Nephron (organoid): Measurements from ENCODE around the gene PGD.

Experiments used
- H3K27ac Mint-ChIP-seq, 3 experiments: 2 replicates each; pipeline ENCODE4 v1.8.0; 2020; ENCODE audit warnings: mixed read lengths in 3 of 3, mild to moderate bottlenecking in 2 of 3, moderate library complexity in 1 of 3
- H3K27me3 Mint-ChIP-seq: 2 replicates; pipeline ENCODE4 v1.8.0; 2021; ENCODE audit warnings: low read depth, mild to moderate bottlenecking, moderate library complexity, mixed read lengths
- H3K36me3 Mint-ChIP-seq: 2 replicates; pipeline ENCODE4 v1.8.0; 2020; ENCODE audit warnings: low read depth, mixed read lengths
- H3K4me1 Mint-ChIP-seq: 2 replicates; pipeline ENCODE4 v1.8.0; 2020; ENCODE audit warnings: mixed read lengths
- H3K4me3 Mint-ChIP-seq, 3 experiments: 2 replicates each; pipeline ENCODE4 v1.8.0; 2020; ENCODE audit warnings: mild to moderate bottlenecking in 3 of 3, mixed read lengths in 3 of 3, moderate library complexity in 2 of 3
- H3K9me3 Mint-ChIP-seq: 2 replicates; pipeline ENCODE4 v1.8.0; 2020; ENCODE audit warnings: mixed read lengths
- CTCF ChIP-seq, 3 experiments: fragments of 200-600 bp; sonication (generic); IDR thresholded peaks; one replicate each; pipeline ENCODE4 v1.5.0; 2021; ENCODE audit warnings: antibody characterized with exemption in 3 of 3; ENCODE audit not compliant: unreplicated experiment in 3 of 3

Gene PGD

GRCh38 chr1:10437052-10437451 lies 38.2 kb downstream of the PGD start:
- peaks cover 16% of the 10 kb centered on the region for H3K4me1 Mint-ChIP-seq
- H3K36me3 Mint-ChIP-seq, result peaks cover 9% of the 10 kb centered on the region
- peak overlapping the region in 1 of 3 experiments; percentile 54 for H3K27ac Mint-ChIP-seq
- no peak overlapping the region for H3K4me3 Mint-ChIP-seq
- no peak for TF ChIP-seq CTCF (IDR thresholded peaks at IDR 0.05; ENCODE audit: unreplicated experiment in 3 of 3)
- H3K9me3 Mint-ChIP-seq, result no peaks in the 10 kb centered on the region
- no peaks in the 10 kb centered on the region for H3K27me3 Mint-ChIP-seq

GRCh38 chr1:10438677-10439163 lies 39.9 kb downstream of the PGD start:
- Mint-ChIP-seq H3K27ac (no peak overlapping the region), H3K4me3 (no peak overlapping the region), H3K36me3 (peaks cover 12% of the 10 kb centered on the region), H3K4me1 (peaks cover 6% of the 10 kb centered on the region), H3K27me3 (no peaks in the 10 kb centered on the region), H3K9me3 (no peaks in the 10 kb centered on the region)
- no peak for TF ChIP-seq CTCF (IDR thresholded peaks at IDR 0.05; ENCODE audit: unreplicated experiment in 3 of 3)

- no peaks in the 10 kb centered on the region for H3K27me3 Mint-ChIP-seq
- TF ChIP-seq CTCF (IDR thresholded peaks at IDR 0.05; ENCODE audit: unreplicated experiment in 3 of 3), result no peak
- no peaks in the 10 kb centered on the region for H3K4me1 Mint-ChIP-seq
- H3K27ac Mint-ChIP-seq, result no peak overlapping the region
- H3K36me3 Mint-ChIP-seq, result peaks cover 12% of the 10 kb centered on the region
- H3K4me3 Mint-ChIP-seq, result no peak overlapping the region
- H3K9me3 Mint-ChIP-seq, result no peaks in the 10 kb centered on the region
Measured at GRCh38 chr1:10440305-10440704, 41.4 kb downstream of the PGD start.

- H3K27ac Mint-ChIP-seq, result no peak overlapping the region
- no peaks in the 10 kb centered on the region for H3K27me3 Mint-ChIP-seq
- H3K4me3 Mint-ChIP-seq, result no peak overlapping the region
- H3K4me1 Mint-ChIP-seq, result no peaks in the 10 kb centered on the region
- TF ChIP-seq CTCF (IDR thresholded peaks at IDR 0.05; ENCODE audit: unreplicated experiment in 3 of 3), result no peak
- no peaks in the 10 kb centered on the region for H3K9me3 Mint-ChIP-seq
- peaks cover 12% of the 10 kb centered on the region for H3K36me3 Mint-ChIP-seq
Measured at GRCh38 chr1:10440794-10441193, 41.9 kb downstream of the PGD start.

- no peak overlapping the region for H3K27ac Mint-ChIP-seq
Measured at GRCh38 chr1:10444248-10444647, 45.4 kb downstream of the PGD start.

More at GRCh38 chr1:10444248-10444647, 45.4 kb downstream of the PGD start:
- H3K4me1 Mint-ChIP-seq, result no peaks in the 10 kb centered on the region
- H3K4me3 Mint-ChIP-seq, result no peak overlapping the region
- peaks cover 18% of the 10 kb centered on the region for H3K36me3 Mint-ChIP-seq
- H3K27me3 Mint-ChIP-seq, result no peaks in the 10 kb centered on the region
- no peak for TF ChIP-seq CTCF (IDR thresholded peaks at IDR 0.05; ENCODE audit: unreplicated experiment in 3 of 3)
- no peaks in the 10 kb centered on the region for H3K9me3 Mint-ChIP-seq
